ENCODE results near the gene SERPINB13.
"Not testable (repeated sequence)": the region's sequence is repeated elsewhere in the genome, so short reads cannot be mapped to it uniquely, and the experiment has no call there.

The SERPINB13 gene

DNA sequence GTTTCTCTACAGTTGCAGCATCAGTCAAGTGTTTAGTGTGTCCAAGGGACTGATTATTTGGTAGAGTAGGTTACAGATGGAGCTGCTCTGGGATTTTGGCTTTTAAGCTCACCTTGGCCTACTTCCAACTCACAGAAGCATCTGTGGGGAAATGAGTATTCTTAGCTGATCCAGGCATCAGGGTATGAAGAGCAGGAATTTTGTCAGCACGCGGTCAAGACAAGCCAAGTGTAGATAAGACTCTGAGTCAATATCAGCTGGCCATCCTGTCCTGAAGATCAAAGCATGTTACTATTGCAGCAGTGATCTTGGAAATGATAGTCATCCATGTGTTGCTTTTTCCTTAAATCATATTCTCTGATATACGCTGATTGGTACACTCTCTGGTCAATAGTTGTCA, 32.5 kb downstream of the SERPINB13 start:
- Mint-ChIP-seq H3K27ac (no peak overlapping the region), H3K4me3 (no peak overlapping the region), H3K4me1 (no peaks in the 10 kb centered on the region), H3K27me3 (ENCODE audit: low read depth) (no peaks in the 10 kb centered on the region), H3K9me3 (peaks cover 25% of the 10 kb centered on the region), H3K36me3 (ENCODE audit: low read depth) (no peaks in the 10 kb centered on the region)
- TF ChIP-seq, protein P1, sequence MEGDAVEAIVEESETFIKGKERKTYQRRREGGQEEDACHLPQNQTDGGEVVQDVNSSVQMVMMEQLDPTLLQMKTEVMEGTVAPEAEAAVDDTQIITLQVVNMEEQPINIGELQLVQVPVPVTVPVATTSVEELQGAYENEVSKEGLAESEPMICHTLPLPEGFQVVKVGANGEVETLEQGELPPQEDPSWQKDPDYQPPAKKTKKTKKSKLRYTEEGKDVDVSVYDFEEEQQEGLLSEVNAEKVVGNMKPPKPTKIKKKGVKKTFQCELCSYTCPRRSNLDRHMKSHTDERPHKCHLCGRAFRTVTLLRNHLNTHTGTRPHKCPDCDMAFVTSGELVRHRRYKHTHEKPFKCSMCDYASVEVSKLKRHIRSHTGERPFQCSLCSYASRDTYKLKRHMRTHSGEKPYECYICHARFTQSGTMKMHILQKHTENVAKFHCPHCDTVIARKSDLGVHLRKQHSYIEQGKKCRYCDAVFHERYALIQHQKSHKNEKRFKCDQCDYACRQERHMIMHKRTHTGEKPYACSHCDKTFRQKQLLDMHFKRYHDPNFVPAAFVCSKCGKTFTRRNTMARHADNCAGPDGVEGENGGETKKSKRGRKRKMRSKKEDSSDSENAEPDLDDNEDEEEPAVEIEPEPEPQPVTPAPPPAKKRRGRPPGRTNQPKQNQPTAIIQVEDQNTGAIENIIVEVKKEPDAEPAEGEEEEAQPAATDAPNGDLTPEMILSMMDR (IDR thresholded peaks at IDR 0.05; ENCODE audit: unreplicated experiment in 3 of 3), result no peak

DNA sequence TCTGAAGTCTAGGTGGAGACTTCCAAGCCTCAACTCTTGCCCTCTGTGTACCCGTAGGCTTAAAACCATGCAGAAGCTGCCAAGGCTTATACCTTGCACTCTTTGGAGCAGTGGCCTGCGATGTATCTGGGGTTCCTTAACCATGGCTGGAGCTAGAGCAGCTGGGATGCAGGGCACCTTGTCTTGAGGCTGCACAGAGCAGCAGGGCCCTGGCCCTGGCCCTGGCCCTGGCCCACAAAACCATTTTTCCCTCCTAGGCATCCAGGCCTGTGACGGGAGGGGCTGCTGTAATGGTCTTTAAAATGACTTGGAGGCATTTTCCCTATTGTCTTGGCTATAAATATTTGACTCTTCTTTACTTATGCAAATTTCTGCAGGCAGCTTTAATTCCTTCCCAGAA, 37.7 kb downstream of the SERPINB13 start:
- H3K27me3 Mint-ChIP-seq (ENCODE audit: low read depth), result no peaks in the 10 kb centered on the region
- TF ChIP-seq, protein P1 (IDR thresholded peaks at IDR 0.05; ENCODE audit: unreplicated experiment in 3 of 3), result no peak
- no peak overlapping the region for H3K27ac Mint-ChIP-seq
- H3K4me3 Mint-ChIP-seq, result no peak overlapping the region
- no peaks in the 10 kb centered on the region for H3K4me1 Mint-ChIP-seq
- peaks cover 54% of the 10 kb centered on the region for H3K9me3 Mint-ChIP-seq
- peaks cover 7% of the 10 kb centered on the region for H3K36me3 Mint-ChIP-seq (ENCODE audit: low read depth)

DNA sequence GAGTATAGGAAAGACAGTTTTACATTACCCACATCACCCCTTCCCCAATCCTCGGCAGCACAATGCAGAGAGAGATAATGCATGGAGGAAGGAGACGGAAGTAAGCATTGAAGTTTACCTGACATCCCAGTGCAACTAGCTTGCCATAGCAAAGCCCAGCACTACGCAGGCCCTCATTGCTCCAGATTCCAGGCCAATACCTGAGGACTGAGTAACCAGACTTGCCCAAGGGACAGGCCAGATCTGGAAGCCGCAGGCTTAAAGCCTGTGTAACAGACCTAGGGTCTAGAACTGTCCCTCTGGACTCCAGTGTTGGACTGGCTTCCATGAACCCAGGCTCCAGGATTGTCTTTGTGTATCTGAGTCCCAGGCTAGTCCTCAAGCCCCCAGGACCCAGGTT, 39.3 kb downstream of the SERPINB13 start:
- no peak overlapping the region for H3K4me3 Mint-ChIP-seq
- H3K4me1 Mint-ChIP-seq, result no peaks in the 10 kb centered on the region
- TF ChIP-seq, protein P1 (IDR thresholded peaks at IDR 0.05; ENCODE audit: unreplicated experiment in 3 of 3), result no peak
- H3K27ac Mint-ChIP-seq, result no peak overlapping the region
- peaks cover 7% of the 10 kb centered on the region for H3K36me3 Mint-ChIP-seq (ENCODE audit: low read depth)
- peaks cover 55% of the 10 kb centered on the region for H3K9me3 Mint-ChIP-seq
- H3K27me3 Mint-ChIP-seq (ENCODE audit: low read depth), result no peaks in the 10 kb centered on the region

DNA sequence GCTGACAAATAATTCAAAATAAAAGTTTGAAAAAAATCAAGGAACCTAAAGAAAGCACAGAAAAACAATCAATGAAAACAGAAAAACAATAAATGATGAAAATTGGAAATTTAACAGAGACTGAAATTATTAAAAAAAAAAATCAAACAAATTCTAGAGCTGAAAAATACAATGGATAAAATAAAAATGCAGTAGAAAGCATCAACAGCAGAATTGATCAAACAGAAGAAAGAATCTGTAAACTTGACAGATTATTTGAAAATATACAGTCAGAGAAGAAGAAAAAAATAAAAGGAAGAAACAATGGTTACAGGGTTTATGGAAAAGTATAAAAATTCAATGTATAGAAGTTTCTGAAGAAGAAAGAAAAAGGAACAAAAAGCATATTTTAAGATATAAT, 40.7 kb downstream of the SERPINB13 start:
- H3K9me3 Mint-ChIP-seq, result peaks cover 53% of the 10 kb centered on the region
- no peaks in the 10 kb centered on the region for H3K27me3 Mint-ChIP-seq (ENCODE audit: low read depth)
- H3K4me3 Mint-ChIP-seq, result no peak overlapping the region
- no peaks in the 10 kb centered on the region for H3K4me1 Mint-ChIP-seq
- TF ChIP-seq, protein P1 (IDR thresholded peaks at IDR 0.05; ENCODE audit: unreplicated experiment in 3 of 3), result no peak
- H3K36me3 Mint-ChIP-seq (ENCODE audit: low read depth), result peaks cover 7% of the 10 kb centered on the region
- no peak overlapping the region for H3K27ac Mint-ChIP-seq

DNA sequence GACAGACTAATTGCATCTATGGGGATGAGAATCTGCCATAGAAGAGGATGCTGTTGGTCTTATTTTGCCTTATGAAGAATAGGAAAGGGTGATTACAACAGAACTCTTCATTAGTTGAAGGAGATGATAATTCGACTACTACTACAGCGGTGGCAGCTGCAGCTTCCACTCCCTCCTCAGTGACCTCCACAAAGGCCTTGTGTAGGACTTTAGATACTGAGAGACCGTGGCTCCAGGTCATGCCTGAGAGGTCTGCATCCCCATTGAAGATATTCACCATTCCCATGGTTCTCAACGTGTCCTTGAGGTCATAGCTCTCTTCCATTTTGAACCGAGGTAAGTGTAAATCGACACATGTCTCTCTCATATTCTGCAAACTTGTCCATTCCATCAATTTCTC, 50.6 kb downstream of the SERPINB13 start:
- Mint-ChIP-seq H3K36me3 (ENCODE audit: low read depth) (no peaks in the 10 kb centered on the region), H3K4me3 (no peak overlapping the region), H3K27me3 (ENCODE audit: low read depth) (no peaks in the 10 kb centered on the region)

DNA sequence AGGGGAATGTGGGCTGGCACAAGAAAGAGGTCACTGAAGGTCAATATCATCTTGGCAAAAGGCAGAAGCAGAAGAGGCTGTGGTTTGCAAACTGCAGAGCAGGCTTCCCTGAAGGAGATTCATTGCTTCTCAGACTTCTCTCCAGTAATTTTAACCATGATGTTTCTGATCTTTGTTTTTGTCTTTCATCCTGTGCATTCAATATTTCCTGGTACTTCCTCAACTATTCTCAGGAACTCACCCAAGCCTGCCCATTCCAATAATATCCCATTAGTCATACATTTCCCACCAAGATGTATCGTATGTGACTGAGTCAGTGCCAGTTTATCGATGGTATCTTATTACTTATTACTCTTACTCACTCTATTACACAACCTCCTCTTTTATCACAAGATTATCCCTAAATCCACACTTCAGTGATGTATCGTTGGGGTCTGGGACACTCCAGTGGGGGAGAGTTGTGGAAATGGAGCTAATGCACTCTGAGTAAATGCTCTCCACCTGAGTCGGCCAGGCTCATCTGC, 54.1 kb downstream of the SERPINB13 start:
- not testable (repeated sequence) for H3K9me3 Mint-ChIP-seq; H3K36me3 Mint-ChIP-seq (ENCODE audit: low read depth); H3K4me3 Mint-ChIP-seq; H3K4me1 Mint-ChIP-seq; H3K27ac Mint-ChIP-seq; H3K27me3 Mint-ChIP-seq (ENCODE audit: low read depth)

More for the DNA sequence above, 50.6 kb downstream of the SERPINB13 start:
- Mint-ChIP-seq H3K9me3 (no peaks in the 10 kb centered on the region), H3K27ac (no peak overlapping the region), H3K4me1 (no peaks in the 10 kb centered on the region)
- TF ChIP-seq, protein P1 (IDR thresholded peaks at IDR 0.05; ENCODE audit: unreplicated experiment in 3 of 3), result no peak

DNA sequence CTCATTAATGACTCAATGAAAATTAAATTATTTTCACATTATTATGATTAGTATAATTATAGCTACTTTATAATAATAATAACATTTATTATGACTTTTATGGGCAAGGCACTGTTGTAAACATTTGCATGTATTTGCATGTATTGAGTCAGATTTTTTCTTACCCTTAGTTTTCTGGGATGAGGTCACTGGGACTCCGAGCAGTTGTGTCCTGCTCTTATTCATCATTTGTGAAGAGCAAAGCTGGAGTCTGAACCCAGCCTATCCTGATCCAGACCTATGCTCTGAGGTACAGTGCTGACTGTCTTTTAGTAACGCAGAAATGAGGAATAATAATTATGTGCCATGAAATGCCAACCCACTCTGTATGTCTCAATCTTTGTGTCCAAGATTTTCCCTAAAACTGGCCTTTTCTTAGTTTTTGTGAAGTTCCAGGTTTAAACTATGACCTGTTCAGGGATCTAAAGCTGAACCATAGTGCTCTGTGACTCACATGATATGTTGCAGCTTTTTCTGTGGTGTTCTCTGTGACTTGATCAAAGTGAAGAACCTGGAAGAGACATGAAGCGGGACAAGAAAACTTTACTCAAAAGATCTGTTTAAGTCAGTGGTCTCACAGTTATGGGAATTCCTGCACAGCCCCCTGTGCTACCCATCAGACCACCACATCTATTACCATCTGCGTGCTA, 55.7 kb downstream of the SERPINB13 start:
- not testable (repeated sequence) for H3K27me3 Mint-ChIP-seq (ENCODE audit: low read depth); H3K27ac Mint-ChIP-seq; H3K4me3 Mint-ChIP-seq; H3K36me3 Mint-ChIP-seq (ENCODE audit: low read depth); H3K4me1 Mint-ChIP-seq; H3K9me3 Mint-ChIP-seq

DNA sequence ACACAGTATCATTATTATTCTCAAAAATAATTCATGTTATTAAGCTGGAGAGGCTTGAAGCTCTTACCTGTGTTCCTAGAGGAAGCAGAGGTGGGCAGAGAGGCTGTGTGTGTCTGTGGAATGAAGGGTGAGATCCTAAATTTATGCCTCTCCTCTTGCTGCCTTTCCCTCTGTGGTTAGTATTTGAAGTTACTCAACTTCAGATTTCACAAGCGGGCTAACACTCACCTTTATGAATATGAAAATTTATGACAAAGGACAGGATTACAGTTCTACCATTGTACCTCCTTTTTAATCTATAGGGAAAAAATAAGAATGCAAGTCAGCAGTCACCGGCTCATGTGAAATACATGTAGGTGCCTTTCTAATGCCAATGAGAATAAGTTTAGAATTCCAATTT, 57.0 kb downstream of the SERPINB13 start, which contains the start of gene SERPINB4:
SERPINB4 (minus strand) TSS at position 115 of the 400 bp plus-strand sequence. CDS start 679 bp downstream, outside the sequence.
- not testable (repeated sequence) for H3K27ac Mint-ChIP-seq; H3K4me1 Mint-ChIP-seq; H3K4me3 Mint-ChIP-seq; H3K27me3 Mint-ChIP-seq (ENCODE audit: low read depth); H3K9me3 Mint-ChIP-seq; H3K36me3 Mint-ChIP-seq (ENCODE audit: low read depth)

DNA sequence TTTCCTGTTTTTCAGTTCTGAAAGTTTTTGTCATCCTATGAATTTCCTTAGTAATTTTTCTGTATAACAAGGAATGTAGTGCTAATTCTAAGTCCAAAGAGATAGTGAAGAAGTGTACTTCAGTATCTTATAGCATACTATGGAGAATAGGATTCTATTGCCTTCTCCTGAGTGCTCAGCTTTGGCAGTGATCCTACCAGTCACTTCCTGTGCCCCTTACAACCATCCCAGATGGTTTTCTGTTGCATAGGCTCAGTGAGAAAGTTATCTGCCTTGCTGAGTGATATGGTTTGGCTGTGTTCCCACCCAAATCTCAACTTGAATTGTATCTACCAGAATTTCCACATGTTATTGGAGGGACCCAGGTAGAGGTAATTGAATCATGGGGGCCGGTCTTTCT, 57.6 kb downstream of the SERPINB13 start:
- H3K4me1 Mint-ChIP-seq; H3K9me3 Mint-ChIP-seq; H3K27ac Mint-ChIP-seq; H3K27me3 Mint-ChIP-seq (ENCODE audit: low read depth); H3K36me3 Mint-ChIP-seq (ENCODE audit: low read depth); H3K4me3 Mint-ChIP-seq: not testable (repeated sequence)
